Neuronal stem cell (in vitro differentiated cells): ENCODE measurements around the gene FGF3.

Experiments
- DNase-seq: peaks from one replicate; pipeline ENCODE4 v3.0.0-alpha.2; 2013; ENCODE audit warnings: low spot score
- H2AFZ ChIP-seq: one replicate; pipeline ENCODE4 v1.6.1; 2013; ENCODE audit warnings: mild to moderate bottlenecking, low read length, inconsistent platforms
- H2AK5ac ChIP-seq: 2 replicates; pipeline ENCODE4 v1.6.1; 2013; ENCODE audit warnings: low read depth, mild to moderate bottlenecking, inconsistent platforms, low read length, moderate library complexity, mixed read lengths
- H2BK120ac ChIP-seq: 2 replicates; pipeline ENCODE4 v1.6.1; 2013; ENCODE audit warnings: low read depth, mild to moderate bottlenecking, inconsistent platforms, low read length, moderate library complexity, mixed read lengths
- H2BK12ac ChIP-seq: one replicate; pipeline ENCODE4 v1.6.1; 2013; ENCODE audit warnings: low read length, inconsistent platforms
- H2BK15ac ChIP-seq: 2 replicates; pipeline ENCODE4 v1.6.1; 2013; ENCODE audit warnings: mild to moderate bottlenecking, low read length, inconsistent platforms, mixed read lengths
- H2BK5ac ChIP-seq: one replicate; pipeline ENCODE4 v1.6.1; 2013; ENCODE audit warnings: inconsistent platforms, mild to moderate bottlenecking, low read length, moderate library complexity
- H3K14ac ChIP-seq: one replicate; pipeline ENCODE4 v1.6.1; 2013; ENCODE audit warnings: low read length, inconsistent platforms
- H3K18ac ChIP-seq: 2 replicates; pipeline ENCODE4 v1.6.1; 2013; ENCODE audit warnings: low read length, inconsistent platforms
- H3K23ac ChIP-seq: 2 replicates; pipeline ENCODE4 v1.6.1; 2013; ENCODE audit warnings: low read depth, mild to moderate bottlenecking, mixed read lengths, low read length, inconsistent platforms; ENCODE audit not compliant: poor library complexity
- H3K27ac ChIP-seq: replicated peaks from 3 replicates; pipeline ENCODE4 v1.5.1; 2013; ENCODE audit warnings: low read length, inconsistent platforms
- H3K27me3 ChIP-seq, 3 experiments: 2 replicates each; pipeline ENCODE4 v1.6.1; 2013; ENCODE audit warnings: low read length in 3 of 3, mild to moderate bottlenecking in 2 of 3, inconsistent platforms in 1 of 3, low read depth in 1 of 3, mixed read lengths in 1 of 3, moderate library complexity in 1 of 3; ENCODE audit not compliant: control insufficient read depth in 3 of 3, insufficient read depth in 3 of 3
- H3K36me3 ChIP-seq, 2 donors: replicated peaks in 1 of 2; 2 replicates each; pipeline ENCODE4 v1.6.1; 2013; ENCODE audit warnings: low read length in 2 of 2; ENCODE audit not compliant: control insufficient read depth in 2 of 2, insufficient read depth in 2 of 2
- H3K4ac ChIP-seq: 2 replicates; pipeline ENCODE4 v1.6.1; 2013; ENCODE audit warnings: inconsistent platforms, mild to moderate bottlenecking, low read length, moderate library complexity
- H3K4me1 ChIP-seq, 2 donors: 1 replicate in 1 of 2; 2 replicates in 1 of 2; pipeline ENCODE4 v1.6.1; 2013; ENCODE audit warnings: low read length in 2 of 2, low read depth in 1 of 2; ENCODE audit not compliant: control insufficient read depth in 2 of 2, insufficient read depth in 1 of 2
- H3K4me2 ChIP-seq: one replicate; pipeline ENCODE4 v1.6.1; 2013; ENCODE audit warnings: mild to moderate bottlenecking, low read length, inconsistent platforms; ENCODE audit not compliant: insufficient read depth, poor library complexity, severe bottlenecking
- H3K4me3 ChIP-seq, 2 donors: 2 replicates each; pipeline ENCODE4 v1.5.1; 2013; ENCODE audit warnings: low read length in 2 of 2, mild to moderate bottlenecking in 2 of 2, inconsistent platforms in 1 of 2, moderate library complexity in 1 of 2
- H3K79me1 ChIP-seq: one replicate; pipeline ENCODE4 v1.6.1; 2013; ENCODE audit warnings: low read depth, mild to moderate bottlenecking, inconsistent platforms, low read length, moderate library complexity
- H3K9ac ChIP-seq: one replicate; pipeline ENCODE4 v1.6.1; 2013; ENCODE audit warnings: mild to moderate bottlenecking, low read depth, low read length, inconsistent platforms; ENCODE audit not compliant: poor library complexity
- H3K9me3 ChIP-seq, 2 donors: replicated peaks in 1 of 2; 2 replicates each; pipeline versions ENCODE3 to v1.6.1; 2013; ENCODE audit warnings: low read length in 2 of 2, mild to moderate bottlenecking in 2 of 2, inconsistent platforms in 1 of 2, low read depth in 1 of 2, mixed read lengths in 1 of 2, moderate library complexity in 1 of 2; ENCODE audit not compliant: control insufficient read depth in 2 of 2, insufficient read depth in 1 of 2
- H4K8ac ChIP-seq: one replicate; pipeline ENCODE4 v1.6.1; 2013; ENCODE audit warnings: low read depth, mild to moderate bottlenecking, inconsistent platforms, low read length, moderate library complexity
- H4K91ac ChIP-seq: one replicate; pipeline ENCODE4 v1.6.1; 2013; ENCODE audit warnings: low read length, low read depth, mild to moderate bottlenecking, inconsistent platforms; ENCODE audit not compliant: poor library complexity
- WGBS, 2 donors: extraction: QIAGEN DNeasy Blood & Tissue Kit; methylation state at CpG; one replicate each; pipeline ENCODE4 v1.1.7; 2013; ENCODE audit warnings: missing lambda C conversion rate in 2 of 2, mixed read lengths in 1 of 2; ENCODE audit not compliant: insufficient read length in 2 of 2, insufficient replicate concordance in 1 of 2; ENCODE audit errors: extremely low coverage in 2 of 2; 5-methylcytosine and 5-hydroxymethylcytosine counted together

The FGF3 gene

DNA sequence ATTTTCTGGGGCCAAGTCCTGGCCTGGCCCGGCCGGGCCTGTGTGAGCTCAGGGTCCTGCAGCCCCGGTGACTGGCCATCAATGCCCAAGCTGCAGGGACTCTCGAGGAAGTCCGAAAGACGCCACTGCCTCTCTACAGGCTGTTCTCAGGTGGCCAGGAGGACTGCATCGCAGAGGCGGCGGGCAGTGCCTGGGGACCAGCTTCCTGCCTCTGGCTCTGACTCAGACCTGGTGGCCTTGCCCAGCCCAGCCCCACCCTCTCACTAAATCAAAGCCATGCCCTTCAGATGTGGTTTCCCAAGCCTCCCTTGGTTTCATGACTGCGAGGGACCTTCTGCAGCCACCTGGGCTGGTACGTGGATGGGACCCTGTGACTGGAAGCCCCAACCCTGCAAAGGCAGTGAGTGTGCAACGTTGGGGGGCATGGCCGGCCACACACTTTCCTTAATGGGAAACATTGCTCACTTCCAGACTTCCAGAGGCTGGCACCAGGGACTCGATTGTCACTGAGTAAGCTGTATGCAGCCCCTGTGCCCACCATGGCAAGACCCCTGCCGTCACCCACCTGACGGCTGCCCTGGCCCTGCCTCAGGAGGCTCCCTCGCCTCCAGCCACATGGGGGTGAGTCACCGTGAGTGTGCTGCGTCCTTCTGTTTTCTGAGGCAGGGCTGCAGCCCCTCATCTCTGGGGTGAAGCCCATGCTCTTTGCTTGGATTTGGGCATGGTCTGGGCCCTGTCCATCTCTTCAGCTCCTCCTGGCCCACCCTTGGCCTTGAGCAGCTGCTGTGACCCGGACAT, 6.0 kb upstream of the FGF3 start:
- Histone ChIP-seq H3K4me3 (no peak overlapping the region), H3K23ac (peak overlapping the region; percentile 8), H3K4me2 (no peak overlapping the region), H2AFZ (no peak overlapping the region), H3K27me3 (peaks cover 0 to 65% (median 19%) of the 10 kb centered on the region in 3 experiments), H3K9me3 (peaks cover 2 to 7% of the 10 kb centered on the region in 2 donors), H2BK12ac (peak overlapping the region; percentile 69), H2AK5ac (peak overlapping the region; percentile 87), H2BK15ac (peak overlapping the region; percentile 88), H3K4me1 (peaks cover 0 to 21% of the 10 kb centered on the region in 2 donors), H4K8ac (peak overlapping the region; percentile 54), H2BK120ac (no peak overlapping the region), H3K4ac (no peak overlapping the region), H3K79me1 (no peaks in the 10 kb centered on the region), H2BK5ac (peak overlapping the region; percentile 12), H3K18ac (peak overlapping the region; percentile 74), H3K27ac (no peak overlapping the region), H3K14ac (no peak overlapping the region), H3K36me3 (no peaks in the 10 kb centered on the region), H4K91ac (peak overlapping the region; percentile 54), H3K9ac (peak overlapping the region; percentile 22)
- WGBS, 2 donors: no CpG with 5 or more reads among the region's 20 CpGs
- no peak for DNase-seq

DNA sequence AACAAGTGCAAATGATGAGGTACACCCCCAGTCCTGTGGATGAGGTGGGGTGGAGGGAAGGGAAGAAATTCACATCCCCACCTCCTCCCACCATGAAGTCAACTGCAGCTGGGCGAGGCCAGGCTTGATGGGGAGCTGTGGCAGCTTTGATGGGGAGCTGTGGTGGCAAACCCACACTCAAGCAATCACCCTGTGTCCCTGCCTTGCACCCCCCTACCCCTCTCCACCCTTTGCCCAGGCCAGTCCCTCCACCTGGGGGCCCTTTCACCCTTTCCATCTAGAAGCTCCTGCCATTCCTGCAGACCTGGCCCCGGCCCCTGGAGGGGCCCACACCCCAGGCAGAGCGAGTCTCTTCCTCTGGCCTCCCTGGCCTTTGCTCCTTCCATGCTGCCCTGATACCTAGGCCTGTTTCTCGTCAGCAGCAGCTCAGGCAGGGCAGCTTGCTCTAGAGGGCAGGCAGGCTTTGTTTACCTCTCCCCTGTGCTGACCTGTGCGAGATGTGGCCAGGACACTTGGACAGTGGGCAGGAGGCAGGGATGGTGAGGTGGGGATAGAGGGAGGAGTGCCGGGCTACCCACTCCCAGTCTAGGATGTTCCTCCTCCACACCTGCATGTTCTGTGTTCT, 4.5 kb upstream of the FGF3 start:
- peak overlapping the region; percentile 46 for H3K4ac ChIP-seq
- H2AK5ac ChIP-seq: peak overlapping the region; percentile 64
- no peaks in the 10 kb centered on the region for H3K79me1 ChIP-seq
- WGBS, 2 donors: no CpG with 5 or more reads among the region's 6 CpGs
- H4K91ac ChIP-seq: peak overlapping the region; percentile 90
- peak overlapping the region; percentile 65 for H2BK12ac ChIP-seq
- no peak overlapping the region for H3K4me3 ChIP-seq
- H3K9ac ChIP-seq: no peak overlapping the region
- H3K23ac ChIP-seq: no peak overlapping the region
- H4K8ac ChIP-seq: peak overlapping the region; percentile 54
- no peak overlapping the region for H2AFZ ChIP-seq
- peaks cover 9 to 76% (median 34%) of the 10 kb centered on the region in 3 experiments for H3K27me3 ChIP-seq
- H2BK15ac ChIP-seq: peak overlapping the region; percentile 6
- no peak overlapping the region for H2BK120ac ChIP-seq
- H3K9me3 ChIP-seq: peaks cover 2 to 7% of the 10 kb centered on the region in 2 donors
- DNase-seq: no peak
- no peaks in the 10 kb centered on the region for H3K36me3 ChIP-seq
- peak overlapping the region; percentile 31 for H3K14ac ChIP-seq
- peak overlapping the region; percentile 47 for H2BK5ac ChIP-seq
- H3K4me1 ChIP-seq: peaks cover 0 to 15% of the 10 kb centered on the region in 2 donors
- no peak overlapping the region for H3K4me2 ChIP-seq
- H3K18ac ChIP-seq: peak overlapping the region; percentile 61
- H3K27ac ChIP-seq: no peak overlapping the region

DNA sequence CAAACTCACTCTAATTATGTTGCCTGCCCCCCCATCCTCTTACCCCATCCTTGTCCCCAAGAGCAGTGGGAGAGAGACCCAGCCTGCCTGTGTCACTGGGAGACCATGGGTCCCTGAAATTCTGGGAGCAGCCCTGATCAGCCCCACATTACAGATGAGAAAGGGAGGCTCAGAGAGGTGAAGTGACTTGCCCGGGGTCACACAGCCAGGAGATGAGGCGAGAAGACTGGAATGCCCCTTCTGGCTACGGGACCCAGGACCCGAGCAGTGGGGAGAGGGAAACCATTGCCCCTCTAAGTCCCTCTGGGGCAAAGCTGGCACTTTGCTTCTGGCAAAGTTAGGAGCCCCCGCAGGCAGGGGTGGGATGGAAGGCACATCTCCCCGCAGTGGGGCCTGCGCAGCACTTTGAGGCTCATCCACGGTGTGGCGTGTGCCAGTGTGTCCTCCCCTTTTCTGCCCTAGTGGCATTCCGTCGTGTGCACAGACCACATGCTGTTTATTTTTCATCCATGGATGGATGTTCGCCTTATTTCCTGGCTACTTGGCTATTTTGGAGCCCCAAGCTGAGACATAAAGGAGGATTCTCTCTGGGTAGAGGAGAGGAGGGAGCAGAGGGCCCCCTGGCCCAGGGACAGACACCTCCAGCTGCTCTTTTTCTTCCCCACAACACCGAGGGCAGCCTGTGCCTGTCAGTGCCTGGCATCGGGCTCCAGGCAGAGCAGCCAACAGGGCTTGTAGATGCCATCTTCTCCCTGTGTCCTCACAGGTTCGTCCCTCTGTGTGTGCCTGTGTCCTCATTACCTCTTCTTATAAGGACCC, 3.7 kb upstream of the FGF3 start:
- Histone ChIP-seq H3K18ac (peak overlapping the region; percentile 86), H3K4me3 (no peak overlapping the region), H4K8ac (no peak overlapping the region), H4K91ac (no peak overlapping the region), H3K79me1 (no peaks in the 10 kb centered on the region), H3K9ac (no peak overlapping the region), H3K27me3 (peaks cover 17 to 80% (median 43%) of the 10 kb centered on the region in 3 experiments), H3K36me3 (no peaks in the 10 kb centered on the region), H3K4ac (no peak overlapping the region), H2BK12ac (no peak overlapping the region), H3K9me3 (peaks cover 2 to 7% of the 10 kb centered on the region in 2 donors), H3K14ac (no peak overlapping the region), H2AK5ac (peak overlapping the region; percentile 89), H3K4me2 (no peak overlapping the region), H3K27ac (no peak overlapping the region), H3K23ac (no peak overlapping the region), H2BK15ac (peak overlapping the region; percentile 0), H3K4me1 (peaks cover 0 to 10% of the 10 kb centered on the region in 2 donors), H2BK5ac (peak overlapping the region; percentile 63), H2AFZ (no peak overlapping the region), H2BK120ac (no peak overlapping the region)
- WGBS, 2 donors: no CpG with 5 or more reads among the region's 15 CpGs
- DNase-seq: no peak
